Right cardiac atrium (tissue), 5 donors: Measurements from ENCODE around the gene ZNF500. TPM values are rescaled to one million over a fixed set of nuclear protein-coding genes. Genes with fewer than 3 reads are reported as not detected.

Source experiments
- ATAC-seq, 2 donors: fragments of 200-7000 bp; cut with Tn5 transposase; one replicate each; pipeline versions ENCODE4 v1.8.0 to v1.9.1; 2020; ENCODE audit warnings: moderate library complexity in 2 of 2, mild to moderate bottlenecking in 1 of 2
- DNase-seq, 3 donors: peaks; one replicate each; pipeline ENCODE4 v3.0.0-alpha.2; 2020
- H3K27ac ChIP-seq: one replicate; pipeline ENCODE4 v1.5.1; 2013; ENCODE audit warnings: mild to moderate bottlenecking, low read length, control low read depth, moderate library complexity
- H3K27me3 ChIP-seq: one replicate; pipeline ENCODE4 v1.6.1; 2013; ENCODE audit not compliant: control insufficient read depth, insufficient read depth
- H3K4me1 ChIP-seq: one replicate; pipeline ENCODE4 v1.6.1; 2013; ENCODE audit warnings: low read length; ENCODE audit not compliant: control insufficient read depth, insufficient read depth
- H3K4me3 ChIP-seq: one replicate; pipeline ENCODE4 v1.5.1; 2013; ENCODE audit warnings: low read length, control low read depth
- H3K9me3 ChIP-seq: one replicate; pipeline ENCODE4 v1.6.1; 2013; ENCODE audit warnings: low read length; ENCODE audit not compliant: control insufficient read depth
- WGBS: extraction: QIAGEN DNeasy Blood & Tissue Kit; methylation state at CpG from one replicate; pipeline ENCODE4 v1.1.7; 2013; 5-methylcytosine and 5-hydroxymethylcytosine counted together
- intact Hi-C, 4 donors: fragments of 100-400 bp; cut with DNase I; formaldehyde crosslinking; loops; one replicate each; pipeline versions ENCODE4 v1.11.0 to v1.14.0; 2022 to 2023
- polyA plus RNA-seq: library from polyadenylated mRNA; stranded (reverse); fragments of 200-250 nt; gene quantifications from one replicate; pipeline ENCODE4 v1.2.3, GENCODE V29; 2013
- total RNA-seq, 4 donors: library from RNA; stranded (reverse); fragmentation: NEBNext Ultra II Directional; extraction: Animal tissue kit (Norgen Biotek cat#: 25700); gene quantifications; one replicate each; pipeline ENCODE4 v1.2.1, GENCODE V29; 2021
- donor health status: healthy with polysubstance abuse.
- donor health status: DM: no; HTN: yes; CAD: no.
- donor health status: DM: no; HTN: no; CAD: no.
- donor health status: DM: no; HTN: yes; CAD: no; lungs with severe emphysema.
- donor health status: DM: yes; HTN: yes; CAD: no.

Gene ZNF500
- total and polyA plus RNA-seq, 5 donors: 6.8 to 10.7 (median 8.3) TPM

GRCh38 chr16:4803401-4803844 is 36.5 kb upstream of the ZNF500 start:
- DNase-seq: peak in 1 of 3 donors; percentile 27
- H3K9me3 ChIP-seq: no peaks in the 10 kb centered on the region
- H3K27me3 ChIP-seq: no peaks in the 10 kb centered on the region
- no peaks in the 10 kb centered on the region for H3K4me1 ChIP-seq
- no peak overlapping the region for H3K4me3 ChIP-seq
- ATAC-seq: no peak
- no peak overlapping the region for H3K27ac ChIP-seq
- 55% methylated on average over 8 of the region's 8 CpGs for WGBS
- intact Hi-C loops: loop anchor here in 1 of 4 donors (10.0 kb wide), 1 partner anchor 151 kb away; the partner anchor contains the start of gene SEC14L5

- peak overlapping the region; percentile 66 for H3K4me3 ChIP-seq
- intact Hi-C loops: loop anchor here in 1 of 4 donors (10.0 kb wide), 1 partner anchor 152 kb away; the partner anchor contains the start of gene SEC14L5
- ATAC-seq: peak; percentile 95 to 96
- H3K9me3 ChIP-seq: no peaks in the 10 kb centered on the region
- no peaks in the 10 kb centered on the region for H3K27me3 ChIP-seq
- H3K27ac ChIP-seq: peak overlapping the region; percentile 64
- H3K4me1 ChIP-seq: no peaks in the 10 kb centered on the region
- DNase-seq: peak; percentile 94 to 97 (median 97)
- WGBS: under 1% methylated on average over 59 of the region's 59 CpGs
Observed at GRCh38 chr16:4802659-4803287, 35.8 kb upstream of the ZNF500 start.

GRCh38 chr16:4801962-4802658 is 35.1 kb upstream of the ZNF500 start, which contains the start of gene ROGDI:
TSS of gene ROGDI (minus strand) at chr16:4802633. CDS start at chr16:4802571, 62 bp downstream.
- under 1% methylated on average over 70 of the region's 70 CpGs for WGBS
- Histone ChIP-seq H3K27ac (peak within 1 kb of the TSS; percentile 64), H3K4me1 (no peaks in the 10 kb centered on the region), H3K4me3 (peak within 1 kb of the TSS; percentile 66), H3K9me3 (no peaks in the 10 kb centered on the region), H3K27me3 (no peaks in the 10 kb centered on the region)
- intact Hi-C loops: loop anchor here in 1 of 4 donors (10.0 kb wide), 1 partner anchor 153 kb away; the partner anchor contains the start of gene SEC14L5
- DNase-seq (peak; percentile 72 to 94 (median 90)), ATAC-seq (peak; percentile 13 to 60)

GRCh38 chr16:4801051-4801961 is 34.3 kb upstream of the ZNF500 start:
- ATAC-seq: no peak
- peak overlapping the region; percentile 64 for H3K27ac ChIP-seq
- peak in 1 of 3 donors; percentile 58 for DNase-seq

GRCh38 chr16:4800290-4801041 is 33.5 kb upstream of the ZNF500 start:
- H3K27ac ChIP-seq: no peak overlapping the region
- no peak for ATAC-seq
- intact Hi-C loops: loop anchor here in 1 of 4 donors (10.0 kb wide), 1 partner anchor 154 kb away; the partner anchor contains the start of gene SEC14L5
- no peak overlapping the region for H3K4me3 ChIP-seq
- WGBS: 68% methylated on average over 17 of the region's 17 CpGs
- no peaks in the 10 kb centered on the region for H3K9me3 ChIP-seq
- H3K4me1 ChIP-seq: no peaks in the 10 kb centered on the region
- no peaks in the 10 kb centered on the region for H3K27me3 ChIP-seq
- DNase-seq: peak in 2 of 3 donors; percentile 77 to 78

More at GRCh38 chr16:4801051-4801961, 34.3 kb upstream of the ZNF500 start:
- H3K9me3 ChIP-seq: no peaks in the 10 kb centered on the region
- no peaks in the 10 kb centered on the region for H3K27me3 ChIP-seq
- H3K4me3 ChIP-seq: peak overlapping the region; percentile 66
- 56% methylated on average over 29 of the region's 29 CpGs for WGBS
- intact Hi-C loops: loop anchor here in 1 of 4 donors (10.0 kb wide), 1 partner anchor 153 kb away; the partner anchor contains the start of gene SEC14L5
- H3K4me1 ChIP-seq: no peaks in the 10 kb centered on the region

- Histone ChIP-seq H3K4me3 (no peak overlapping the region), H3K27ac (no peak overlapping the region), H3K4me1 (no peaks in the 10 kb centered on the region), H3K27me3 (no peaks in the 10 kb centered on the region), H3K9me3 (no peaks in the 10 kb centered on the region)
- intact Hi-C loops: no loop called here
- 93% methylated on average over 19 of the region's 19 CpGs for WGBS
- DNase-seq (peak in 1 of 3 donors; percentile 41), ATAC-seq (no peak)
Observed at GRCh38 chr16:4799171-4799855, 32.4 kb upstream of the ZNF500 start.

- H3K9me3 ChIP-seq: no peaks in the 10 kb centered on the region
- no peak for ATAC-seq
- 93% methylated on average over 16 of the region's 16 CpGs for WGBS
- H3K4me3 ChIP-seq: no peak overlapping the region
- no peak overlapping the region for H3K27ac ChIP-seq
- no peaks in the 10 kb centered on the region for H3K4me1 ChIP-seq
- DNase-seq: peak in 1 of 3 donors; percentile 63
- intact Hi-C loops: no loop called here
- H3K27me3 ChIP-seq: no peaks in the 10 kb centered on the region
Observed at GRCh38 chr16:4798456-4798855, 31.5 kb upstream of the ZNF500 start.

GRCh38 chr16:4797805-4798252 is 30.9 kb upstream of the ZNF500 start:
- H3K27ac ChIP-seq: no peak overlapping the region
- WGBS: 93% methylated on average over 22 of the region's 22 CpGs

GRCh38 chr16:4796982-4797804 is 30.2 kb upstream of the ZNF500 start:
- DNase-seq: peak in 1 of 3 donors; percentile 46

More at GRCh38 chr16:4797805-4798252, 30.9 kb upstream of the ZNF500 start:
- ATAC-seq: no peak
- Histone ChIP-seq H3K9me3 (no peaks in the 10 kb centered on the region), H3K4me1 (no peaks in the 10 kb centered on the region), H3K27me3 (no peaks in the 10 kb centered on the region), H3K4me3 (no peak overlapping the region)
- intact Hi-C loops: no loop called here
- peak in 1 of 3 donors; percentile 58 for DNase-seq

More at GRCh38 chr16:4796982-4797804, 30.2 kb upstream of the ZNF500 start:
- Histone ChIP-seq H3K27me3 (no peaks in the 10 kb centered on the region), H3K27ac (no peak overlapping the region), H3K4me1 (no peaks in the 10 kb centered on the region), H3K4me3 (no peak overlapping the region), H3K9me3 (no peaks in the 10 kb centered on the region)
- intact Hi-C loops: no loop called here
- 87% methylated on average over 21 of the region's 21 CpGs for WGBS
- no peak for ATAC-seq
